ENCODE data around the gene BMAL2.

BMAL2 gene

GRCh38 chr12:27324530-27324929, 8.1 kb upstream of the BMAL2 start:
- no peak for DNase-seq (ENCODE audit: low read depth)

GRCh38 chr12:27330846-27331245, 1.8 kb upstream of the BMAL2 start:
- no peak for DNase-seq (ENCODE audit: low read depth)

GRCh38 chr12:27331291-27331926, 1.2 kb upstream of the BMAL2 start:
- no peak for DNase-seq (ENCODE audit: low read depth)

- no peak for DNase-seq (ENCODE audit: low read depth)
Observed at GRCh38 chr12:27331927-27332324, 710 bp upstream of the BMAL2 start.

DNA sequence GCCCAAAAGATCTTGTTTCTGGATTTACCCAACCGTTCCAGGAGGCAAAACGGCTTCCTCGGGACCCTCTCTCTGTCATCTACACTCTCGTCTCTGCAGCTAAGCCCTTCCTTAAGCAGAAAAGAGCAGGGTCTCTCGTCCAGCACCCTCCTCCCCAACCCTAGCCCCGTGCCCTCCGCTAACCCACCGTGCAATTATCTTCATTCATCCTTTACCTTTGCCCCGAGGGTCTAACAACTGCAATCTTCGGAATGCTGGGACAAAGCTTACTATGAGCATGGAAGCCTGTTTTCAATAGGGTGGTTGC, 276 bp upstream of the BMAL2 start:
- no peak for DNase-seq (ENCODE audit: low read depth)

GRCh38 chr12:27333403-27334009, 870 bp downstream of the BMAL2 start:
- DNase-seq (ENCODE audit: low read depth), result peak; percentile 15

GRCh38 chr12:27334042-27334720, 1.5 kb downstream of the BMAL2 start:
- no peak for DNase-seq (ENCODE audit: low read depth)

DNA sequence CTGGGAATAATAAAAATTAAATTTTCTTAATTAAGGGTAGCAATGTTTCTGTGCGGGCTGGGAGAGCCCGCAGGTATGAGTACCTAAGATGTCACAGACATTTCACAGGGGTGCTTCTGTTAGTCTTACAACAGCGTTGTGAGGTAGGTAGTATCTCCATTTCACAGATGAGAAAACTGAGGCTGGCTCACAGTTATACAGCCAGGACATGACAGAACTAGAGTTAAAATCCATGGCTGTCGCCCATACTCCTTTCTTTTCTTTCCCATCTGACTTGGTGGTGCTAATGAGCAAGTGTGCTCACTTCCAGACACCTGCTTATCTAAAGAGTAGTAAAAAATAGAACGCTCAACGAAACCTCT, 2.1 kb downstream of the BMAL2 start:
- no peak for DNase-seq (ENCODE audit: low read depth)

DNA sequence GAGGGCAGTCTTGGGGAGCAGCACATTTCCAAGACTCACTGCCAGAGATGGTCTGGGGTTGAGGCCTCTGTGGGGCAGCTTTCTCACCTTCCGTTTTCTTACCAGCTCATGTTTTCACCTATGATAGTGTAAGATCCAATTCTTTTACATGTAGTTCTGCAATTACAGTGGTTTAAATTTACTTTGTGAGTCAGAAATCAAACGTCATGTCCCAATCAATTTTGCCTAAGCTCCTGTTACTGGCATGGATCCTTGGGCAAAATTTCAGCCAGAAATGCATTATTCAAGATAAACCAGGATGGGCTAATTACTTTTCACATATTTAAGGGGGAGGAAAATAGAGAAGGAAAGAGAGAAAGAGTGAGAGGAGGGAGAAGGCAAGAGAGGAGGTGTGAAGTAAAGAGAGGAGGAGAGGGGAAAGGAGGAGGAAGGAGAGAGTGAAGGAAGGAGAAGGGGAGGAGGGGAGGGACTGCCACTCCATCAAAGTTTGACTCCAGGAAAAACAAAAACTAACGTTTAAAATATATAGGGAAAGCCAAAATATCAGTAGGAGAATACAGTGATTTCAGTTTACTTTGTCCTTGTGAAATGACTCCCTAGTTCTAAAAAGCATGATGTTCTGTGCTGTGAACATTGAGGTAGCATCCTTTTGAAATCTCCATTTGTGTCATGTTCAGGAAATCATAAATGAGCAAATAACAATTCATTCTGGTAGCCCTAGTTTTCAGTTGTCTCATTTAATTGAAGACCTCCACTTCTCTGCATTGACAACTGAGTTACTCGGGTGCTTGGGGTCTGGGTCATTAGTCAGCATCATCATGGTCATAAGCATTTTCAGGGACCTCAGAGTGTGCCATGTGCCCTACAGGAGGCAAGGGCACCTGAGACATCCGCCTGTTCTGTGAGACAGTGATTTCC, 3.0 kb downstream of the BMAL2 start:
- no peak for DNase-seq (ENCODE audit: low read depth)

DNA sequence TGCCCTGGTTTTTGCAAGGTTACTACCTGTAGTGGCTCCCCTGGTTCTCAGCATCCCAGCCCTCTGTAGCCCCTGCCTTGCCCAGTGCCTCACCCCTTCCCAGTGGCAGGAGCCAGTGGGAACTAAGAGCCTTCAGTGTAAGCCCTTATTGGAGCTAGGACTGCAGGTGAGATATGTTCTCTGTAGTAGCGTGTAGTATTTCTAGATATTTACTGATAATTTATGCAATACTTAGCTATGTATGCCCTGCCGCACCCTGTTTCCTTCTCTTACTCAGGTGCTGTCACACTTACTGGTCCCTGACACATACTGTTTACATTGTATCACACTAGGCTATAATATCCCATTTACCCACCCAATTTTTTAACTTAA, 3.6 kb downstream of the BMAL2 start:
- DNase-seq (ENCODE audit: low read depth), result no peak

GRCh38 chr12:27337376-27337775, 4.7 kb downstream of the BMAL2 start:
- no peak for DNase-seq (ENCODE audit: low read depth)

DNA sequence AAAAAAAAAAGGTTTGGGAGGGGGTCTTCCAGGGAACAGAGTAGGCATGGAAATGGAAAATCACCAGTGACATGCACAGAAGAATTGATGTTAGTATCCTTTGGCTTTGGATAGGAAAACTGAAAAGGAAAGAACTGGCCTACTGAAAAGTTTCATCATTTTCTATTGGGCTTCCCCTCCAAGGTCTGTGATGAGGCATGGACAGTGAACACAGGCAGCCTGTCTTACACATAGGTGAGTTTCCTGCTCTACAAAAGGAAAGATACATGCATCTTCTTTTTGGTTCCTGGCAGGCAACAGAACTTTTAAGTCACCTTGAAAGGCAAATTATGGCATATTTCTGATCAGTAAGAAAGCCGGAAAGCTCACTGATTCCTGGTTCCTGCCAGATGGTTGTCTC, 5.8 kb downstream of the BMAL2 start:
- DNase-seq (ENCODE audit: low read depth), result no peak

DNA sequence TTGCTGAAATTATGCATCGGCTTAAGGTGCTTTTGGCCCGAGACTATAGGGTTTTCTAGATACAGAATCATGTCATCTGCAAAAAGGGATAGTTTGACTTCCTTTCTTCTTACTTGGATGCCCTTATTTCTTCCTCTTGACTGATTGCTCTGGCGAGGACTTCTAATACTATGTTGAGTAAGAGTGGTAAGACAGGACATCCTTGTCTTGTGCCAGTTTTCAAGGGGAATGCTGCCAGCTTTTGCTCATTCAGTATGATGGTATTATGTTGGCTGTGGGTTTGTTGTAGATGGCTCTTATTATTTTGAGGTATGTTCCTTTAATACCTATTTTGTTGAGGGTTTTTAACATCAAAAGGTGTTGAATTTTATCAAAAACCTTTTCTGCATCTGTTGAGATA, 8.3 kb downstream of the BMAL2 start:
- no peak for DNase-seq (ENCODE audit: low read depth)

DNA sequence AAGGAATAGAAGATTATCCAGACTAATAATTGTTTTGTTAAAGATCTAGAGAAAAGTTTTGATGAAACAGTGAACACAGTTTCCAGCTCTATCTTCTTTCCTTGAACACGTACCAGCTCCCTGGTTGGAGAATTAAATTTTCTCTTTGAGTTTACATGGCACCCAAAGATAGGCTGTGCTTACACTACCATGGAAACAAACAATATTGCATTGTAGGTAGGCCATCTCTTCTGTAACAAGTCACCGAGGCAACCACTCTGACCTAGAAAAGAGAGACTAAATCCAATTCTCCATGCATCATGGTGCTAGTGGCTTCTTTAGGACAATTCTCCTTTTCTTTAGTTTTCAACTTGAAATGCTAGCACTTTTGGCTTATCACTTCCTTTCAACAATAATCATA, 9.9 kb downstream of the BMAL2 start:
- DNase-seq (ENCODE audit: low read depth), result no peak

DNA sequence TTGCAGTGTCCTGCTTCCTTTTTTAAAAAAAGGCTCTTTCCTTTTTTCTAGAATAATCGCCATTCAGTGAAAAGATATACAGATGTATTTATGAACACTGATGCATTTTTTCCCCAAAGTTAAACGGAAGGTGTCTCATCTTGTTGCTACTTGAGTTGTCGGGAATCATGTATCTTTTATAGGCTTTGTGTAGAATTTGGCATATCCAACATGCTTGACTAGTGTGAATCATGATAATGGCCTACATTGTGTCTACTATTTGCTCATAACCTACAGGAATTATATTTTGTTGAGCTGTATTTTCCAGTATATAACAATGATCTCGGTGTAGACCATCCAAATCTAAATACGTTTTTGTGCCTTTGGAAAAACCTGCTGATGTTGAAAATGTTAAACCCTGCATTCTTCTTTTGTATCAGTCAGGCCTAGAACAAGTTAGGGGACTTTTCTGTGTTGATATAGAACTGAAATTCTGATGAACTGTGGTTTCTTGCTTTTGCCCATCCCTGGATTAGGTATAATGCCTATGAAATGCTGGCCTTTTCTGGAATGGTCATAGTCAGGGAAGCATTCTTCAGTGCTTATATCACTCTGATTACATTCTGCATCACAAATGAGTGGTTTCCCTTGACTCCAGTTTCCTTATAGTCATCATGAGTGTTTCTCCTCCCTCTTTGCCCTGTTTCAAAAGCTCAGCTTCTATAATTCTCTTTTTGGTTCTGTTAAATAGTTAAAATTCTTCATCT, 10.8 kb downstream of the BMAL2 start:
- DNase-seq (ENCODE audit: low read depth), result no peak

- no peak for DNase-seq (ENCODE audit: low read depth)
Observed at GRCh38 chr12:27344246-27344645, 11.6 kb downstream of the BMAL2 start.

DNA sequence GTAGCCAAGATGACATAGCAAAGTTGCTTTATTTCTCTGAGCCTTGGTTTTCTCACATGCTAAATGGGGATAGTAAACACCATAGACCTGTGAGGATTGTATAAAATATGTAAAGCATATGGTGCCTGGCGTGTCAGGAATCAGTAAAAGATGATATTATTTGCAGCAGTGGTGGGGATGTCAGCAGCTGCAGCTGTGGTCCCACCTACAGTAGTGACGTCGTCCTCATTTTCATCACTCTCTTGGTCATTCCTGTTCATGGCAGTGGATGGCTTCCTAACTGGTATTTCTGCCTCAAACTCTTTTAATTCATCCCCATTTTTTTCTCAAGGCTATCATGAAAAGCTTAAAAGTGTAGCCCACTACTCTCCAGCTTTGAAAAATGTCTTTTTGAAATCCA, 12.1 kb downstream of the BMAL2 start:
- DNase-seq (ENCODE audit: low read depth), result no peak

GRCh38 chr12:27345376-27345775, 12.7 kb downstream of the BMAL2 start:
- no peak for DNase-seq (ENCODE audit: low read depth)

DNA sequence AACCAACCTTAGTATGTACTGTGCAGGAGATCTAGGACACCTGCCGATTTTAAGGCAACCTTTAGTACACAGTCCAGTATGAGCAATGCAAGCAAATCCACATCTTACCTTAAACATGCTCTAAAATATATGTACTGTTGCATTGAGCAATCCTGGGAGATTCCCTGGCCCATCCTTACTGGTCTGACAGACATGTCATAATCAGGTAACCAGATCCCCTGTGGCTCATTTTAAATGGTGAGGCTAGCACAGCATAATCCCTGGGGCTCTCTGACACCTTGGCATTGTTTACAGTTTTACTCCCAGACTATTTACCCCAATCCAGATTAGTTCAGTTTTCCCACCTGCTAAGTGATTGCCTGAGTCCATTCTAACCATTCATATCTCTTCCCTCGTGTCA, 15.1 kb downstream of the BMAL2 start:
- DNase-seq (ENCODE audit: low read depth), result no peak

- no peak for DNase-seq (ENCODE audit: low read depth)
Observed at GRCh38 chr12:27351476-27351875, 18.8 kb downstream of the BMAL2 start.

DNA sequence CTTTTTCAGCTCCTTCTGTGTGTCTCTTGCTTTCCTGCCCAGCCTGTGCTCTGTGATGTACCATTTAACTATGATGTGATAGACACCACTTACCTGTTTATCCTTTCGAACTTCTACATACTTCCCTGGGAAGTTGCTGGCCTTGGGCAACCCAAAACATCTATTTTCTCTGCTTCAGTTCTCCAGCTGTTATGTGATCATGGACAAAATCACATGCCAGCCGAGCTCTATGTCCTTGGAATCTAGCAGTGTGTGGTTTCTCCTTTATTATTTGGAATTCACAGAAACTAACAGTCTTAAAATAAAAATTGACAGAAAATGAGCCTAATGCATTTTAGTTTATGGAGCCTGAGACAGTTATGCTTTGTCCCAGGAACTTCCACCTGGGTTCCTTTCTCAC, 22.9 kb downstream of the BMAL2 start:
- DNase-seq (ENCODE audit: low read depth), result no peak

DNA sequence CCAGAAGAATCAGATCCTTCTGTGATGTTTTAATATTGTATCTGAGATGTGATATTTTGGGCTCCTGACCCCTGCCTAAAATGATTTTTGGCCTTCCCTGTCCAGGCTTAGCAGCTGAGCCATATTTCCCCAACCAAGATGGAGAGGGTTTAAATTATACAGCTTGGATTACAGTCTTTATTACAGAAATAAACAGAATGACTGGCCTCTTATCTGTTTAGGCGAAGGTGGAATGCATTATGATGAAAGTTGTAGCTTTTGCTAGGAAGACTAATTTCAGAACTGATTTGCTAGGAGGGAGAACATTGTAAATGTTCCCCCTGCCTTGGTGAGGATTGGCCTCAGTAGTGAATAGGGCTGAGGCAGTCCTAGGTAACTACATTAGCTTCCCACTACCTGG, 23.3 kb downstream of the BMAL2 start:
- no peak for DNase-seq (ENCODE audit: low read depth)
